DND-41 (cell line): Measurements from ENCODE around the gene SPATA46.

ENCODE experiments used
- ATAC-seq: fragments of 200-7000 bp; cut with Tn5 transposase; 3 replicates; pipeline ENCODE4 v1.9.1; 2021; ENCODE audit warnings: low read depth; ENCODE audit not compliant: insufficient read depth
- DNase-seq: peaks from one replicate; pipeline ENCODE4 v3.0.0-alpha.2; 2020
- H2AFZ ChIP-seq: 2 replicates; pipeline ENCODE4 v1.6.0; 2012; ENCODE audit warnings: low read depth, low read length
- H3K27ac ChIP-seq: 2 replicates; pipeline ENCODE4 v1.5.1; 2012; ENCODE audit warnings: low read length, inconsistent platforms
- H3K27me3 ChIP-seq: fragments of 200-600 bp; sonication (generic); 2 replicates; pipeline ENCODE4 v1.6.0; 2012; ENCODE audit warnings: low read length, mild to moderate bottlenecking, inconsistent platforms; ENCODE audit not compliant: insufficient read depth, poor library complexity
- H3K36me3 ChIP-seq: 2 replicates; pipeline ENCODE4 v1.5.1; 2012; ENCODE audit warnings: low read length, inconsistent platforms; ENCODE audit not compliant: insufficient read depth
- H3K4me1 ChIP-seq: 2 replicates; pipeline ENCODE4 v1.5.1; 2012; ENCODE audit warnings: mild to moderate bottlenecking, low read length; ENCODE audit not compliant: insufficient read depth
- H3K4me2 ChIP-seq: 2 replicates; pipeline ENCODE4 v1.6.0; 2012; ENCODE audit warnings: mild to moderate bottlenecking, moderate library complexity, low read length, inconsistent platforms; ENCODE audit not compliant: insufficient read depth
- H3K4me3 ChIP-seq, 2 experiments: fragments of 200-600 bp in 1 of 2; shearing (Covaris generic) in 1 of 2; 2 replicates each; pipeline ENCODE4 v1.5.1; 2012 to 2016; ENCODE audit warnings: inconsistent platforms in 2 of 2, low read length in 2 of 2, mild to moderate bottlenecking in 2 of 2, low read depth in 1 of 2, moderate library complexity in 1 of 2
- H3K79me2 ChIP-seq: 2 replicates; pipeline ENCODE4 v1.6.0; 2012; ENCODE audit warnings: low read length, inconsistent platforms; ENCODE audit not compliant: insufficient read depth
- H3K9ac ChIP-seq: 2 replicates; pipeline ENCODE4 v1.6.0; 2012; ENCODE audit warnings: low read depth, mild to moderate bottlenecking, inconsistent platforms, low read length, moderate library complexity
- H3K9me3 ChIP-seq: 2 replicates; pipeline ENCODE4 v1.5.1; 2012; ENCODE audit warnings: low read length, moderate library complexity, mild to moderate bottlenecking, inconsistent platforms; ENCODE audit not compliant: insufficient read depth, severe bottlenecking
- H4K20me1 ChIP-seq: 2 replicates; pipeline ENCODE4 v1.6.0; 2012; ENCODE audit warnings: low read length; ENCODE audit not compliant: insufficient read depth
- EZH2 ChIP-seq: IDR thresholded peaks from 3 replicates; pipeline ENCODE4 v1.6.1; 2012; ENCODE audit warnings: borderline replicate concordance, low read depth, mild to moderate bottlenecking, moderate library complexity, low read length, inconsistent platforms; ENCODE audit not compliant: severe bottlenecking
- TF ChIP-seq, protein P1 (sequence below): IDR thresholded peaks from 2 replicates; pipeline ENCODE4 v1.5.1; 2012; ENCODE audit warnings: borderline replicate concordance, low read length, moderate library complexity, mild to moderate bottlenecking; ENCODE audit not compliant: poor library complexity, severe bottlenecking; ENCODE audit errors: extremely low read depth

Gene SPATA46

DNA sequence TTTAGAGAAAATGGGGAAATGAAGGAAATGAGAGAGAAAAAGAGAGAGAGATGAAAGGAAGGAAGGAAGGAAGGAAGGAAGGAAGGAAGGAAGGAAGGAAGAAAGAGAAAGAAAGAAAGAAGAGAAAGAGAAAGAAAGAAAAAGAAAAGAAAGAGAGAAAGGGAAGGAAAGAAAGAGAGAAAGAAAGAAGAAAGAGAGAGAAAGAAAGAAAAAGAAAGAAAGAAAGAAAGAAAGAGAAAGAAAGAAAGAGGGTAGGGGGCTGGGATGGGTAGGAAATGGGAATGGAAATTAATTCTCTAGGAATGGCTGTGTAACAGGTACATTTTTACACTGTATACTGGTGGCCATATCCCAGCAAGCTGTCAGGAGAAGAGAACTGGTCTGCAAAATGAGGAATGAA lies 39.6 kb upstream of the SPATA46 start:
- Histone ChIP-seq H3K36me3 (no peaks in the 10 kb centered on the region), H3K4me3 (no peak overlapping the region), H3K9me3 (no peaks in the 10 kb centered on the region), H3K4me1 (no peaks in the 10 kb centered on the region), H3K4me2 (no peak overlapping the region), H4K20me1 (no peaks in the 10 kb centered on the region), H2AFZ (no peak overlapping the region), H3K79me2 (no peaks in the 10 kb centered on the region), H3K27me3 (peaks cover 4% of the 10 kb centered on the region), H3K27ac (no peak overlapping the region), H3K9ac (no peak overlapping the region)
- TF ChIP-seq, protein P1, sequence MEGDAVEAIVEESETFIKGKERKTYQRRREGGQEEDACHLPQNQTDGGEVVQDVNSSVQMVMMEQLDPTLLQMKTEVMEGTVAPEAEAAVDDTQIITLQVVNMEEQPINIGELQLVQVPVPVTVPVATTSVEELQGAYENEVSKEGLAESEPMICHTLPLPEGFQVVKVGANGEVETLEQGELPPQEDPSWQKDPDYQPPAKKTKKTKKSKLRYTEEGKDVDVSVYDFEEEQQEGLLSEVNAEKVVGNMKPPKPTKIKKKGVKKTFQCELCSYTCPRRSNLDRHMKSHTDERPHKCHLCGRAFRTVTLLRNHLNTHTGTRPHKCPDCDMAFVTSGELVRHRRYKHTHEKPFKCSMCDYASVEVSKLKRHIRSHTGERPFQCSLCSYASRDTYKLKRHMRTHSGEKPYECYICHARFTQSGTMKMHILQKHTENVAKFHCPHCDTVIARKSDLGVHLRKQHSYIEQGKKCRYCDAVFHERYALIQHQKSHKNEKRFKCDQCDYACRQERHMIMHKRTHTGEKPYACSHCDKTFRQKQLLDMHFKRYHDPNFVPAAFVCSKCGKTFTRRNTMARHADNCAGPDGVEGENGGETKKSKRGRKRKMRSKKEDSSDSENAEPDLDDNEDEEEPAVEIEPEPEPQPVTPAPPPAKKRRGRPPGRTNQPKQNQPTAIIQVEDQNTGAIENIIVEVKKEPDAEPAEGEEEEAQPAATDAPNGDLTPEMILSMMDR: no peak
- TF ChIP-seq EZH2: no peak
- ATAC-seq: no peak
- DNase-seq: no peak

DNA sequence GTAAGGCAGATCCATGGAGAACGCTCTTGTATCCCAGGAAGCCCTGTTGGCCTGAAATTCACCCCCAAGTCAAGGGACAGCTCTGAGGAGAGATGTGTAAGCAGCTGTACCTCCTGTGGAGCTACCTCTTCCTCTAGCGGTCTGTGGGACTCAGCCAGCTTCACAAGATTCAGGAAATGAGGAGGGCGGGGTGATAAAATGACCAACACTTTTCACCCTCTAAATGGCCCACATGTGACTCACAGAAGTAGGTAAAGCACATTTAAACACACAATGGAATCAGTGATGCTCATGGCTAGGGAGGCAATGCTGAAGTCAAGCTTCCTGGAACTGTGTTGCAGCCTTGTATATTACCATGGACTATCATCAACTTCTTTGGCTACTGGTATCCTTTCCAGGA lies 35.3 kb upstream of the SPATA46 start, which contains the start of gene SH2D1B:
Gene SH2D1B, minus strand, starts transcription at position 135 of the 400 bp plus-strand sequence. Its CDS starts 120 bp downstream, at position 15.
- TF ChIP-seq, protein P1: no peak
- TF ChIP-seq EZH2: no peak
- H4K20me1 ChIP-seq: no peaks in the 10 kb centered on the region
- DNase-seq: no peak
- no peaks in the 10 kb centered on the region for H3K79me2 ChIP-seq
- no peaks in the 10 kb centered on the region for H3K9me3 ChIP-seq
- H3K4me2 ChIP-seq: no peak within 1 kb of the TSS
- no peak within 1 kb of the TSS for H3K9ac ChIP-seq
- no peak within 1 kb of the TSS for H3K4me3 ChIP-seq
- no peak for ATAC-seq
- H3K27me3 ChIP-seq: peaks cover 4% of the 10 kb centered on the region
- H3K36me3 ChIP-seq: no peaks in the 10 kb centered on the region
- H3K27ac ChIP-seq: no peak within 1 kb of the TSS
- H3K4me1 ChIP-seq: no peaks in the 10 kb centered on the region
- no peak within 1 kb of the TSS for H2AFZ ChIP-seq

DNA sequence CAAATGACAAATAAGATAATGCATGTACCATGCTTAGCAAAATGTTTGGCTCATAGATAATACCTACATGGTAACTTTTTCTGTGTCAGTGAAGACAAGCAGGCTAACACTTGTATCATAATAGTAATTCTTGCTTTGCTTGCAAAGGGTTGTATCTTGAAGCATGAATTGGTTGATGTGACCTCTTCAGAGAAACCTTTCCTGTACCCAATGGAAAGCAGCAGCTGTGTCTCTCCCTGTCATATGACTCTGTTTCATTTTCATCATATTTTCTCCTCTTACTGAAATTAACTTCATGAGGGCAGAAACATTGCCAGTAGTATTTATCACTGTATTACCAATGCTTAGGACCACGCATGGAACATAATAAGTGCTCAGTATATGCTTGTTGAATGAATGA lies 30.9 kb upstream of the SPATA46 start:
- Histone ChIP-seq H2AFZ (no peak overlapping the region), H4K20me1 (no peaks in the 10 kb centered on the region), H3K4me2 (no peak overlapping the region), H3K9ac (no peak overlapping the region), H3K27ac (no peak overlapping the region), H3K36me3 (no peaks in the 10 kb centered on the region), H3K4me1 (no peaks in the 10 kb centered on the region), H3K4me3 (no peak overlapping the region), H3K9me3 (no peaks in the 10 kb centered on the region), H3K79me2 (no peaks in the 10 kb centered on the region), H3K27me3 (peaks cover 17% of the 10 kb centered on the region)
- DNase-seq: no peak
- ATAC-seq: no peak
- TF ChIP-seq EZH2: no peak

DNA sequence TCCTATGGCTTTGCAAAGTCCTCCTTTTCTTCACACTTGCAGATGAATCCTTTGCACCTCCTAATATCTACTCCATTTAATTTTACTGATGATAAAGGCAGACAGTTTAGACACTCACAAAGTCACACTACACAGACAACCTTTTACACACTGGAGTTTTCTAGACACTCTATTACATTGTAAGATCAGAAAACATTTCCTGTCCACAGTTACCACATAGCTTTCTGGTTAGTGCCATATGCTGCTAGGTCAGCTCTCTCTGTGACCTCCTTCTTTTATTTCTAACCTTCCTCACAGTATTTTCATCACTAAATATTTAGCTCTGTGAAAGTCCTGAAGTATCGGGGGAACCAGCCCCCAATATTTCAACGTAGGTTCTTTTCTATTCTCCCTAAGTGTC lies 30.2 kb upstream of the SPATA46 start:
- no peak for TF ChIP-seq EZH2
- TF ChIP-seq, protein P1: no peak
- no peak for DNase-seq
- Histone ChIP-seq H3K4me1 (no peaks in the 10 kb centered on the region), H3K27me3 (peaks cover 17% of the 10 kb centered on the region), H4K20me1 (no peaks in the 10 kb centered on the region), H3K4me3 (no peak overlapping the region), H3K9me3 (no peaks in the 10 kb centered on the region), H3K79me2 (no peaks in the 10 kb centered on the region), H3K27ac (no peak overlapping the region), H3K4me2 (no peak overlapping the region), H3K9ac (no peak overlapping the region), H3K36me3 (no peaks in the 10 kb centered on the region), H2AFZ (no peak overlapping the region)
- ATAC-seq: no peak
